Activated CD8-positive, alpha-beta memory T cell treated with anti-CD3 and anti-CD28 coated beads for 4 hours (primary cell): ENCODE results near the gene IL33.

Source experiments
- DNase-seq, 2 donors: peaks; one replicate each; pipeline ENCODE4 v3.0.0-alpha.2; 2020; ENCODE audit warnings: low read depth in 2 of 2

Gene IL33

GRCh38 chr9:6216951-6217350 is 1.3 kb downstream of the IL33 start:
- DNase-seq, result no peak

- DNase-seq, result no peak
These were observed 2.5 kb downstream of the IL33 start for GRCh38 chr9:6218099-6218502.

GRCh38 chr9:6219040-6219439 is 3.4 kb downstream of the IL33 start:
- no peak for DNase-seq

- DNase-seq, result no peak
These were observed 4.4 kb downstream of the IL33 start for GRCh38 chr9:6219981-6220380.

- no peak for DNase-seq
These were observed 9.0 kb downstream of the IL33 start for GRCh38 chr9:6224393-6225154.

- DNase-seq, result no peak
These were observed 11.1 kb downstream of the IL33 start for GRCh38 chr9:6226696-6227095.

- DNase-seq, result no peak
These were observed 13.6 kb downstream of the IL33 start for GRCh38 chr9:6229186-6229585.

- DNase-seq, result no peak
These were observed 14.0 kb downstream of the IL33 start for GRCh38 chr9:6229619-6230018.

- DNase-seq, result no peak
These were observed 14.6 kb downstream of the IL33 start for GRCh38 chr9:6230037-6230780.

GRCh38 chr9:6232336-6232945 is 16.8 kb downstream of the IL33 start:
- no peak for DNase-seq

GRCh38 chr9:6234014-6234413 is 18.4 kb downstream of the IL33 start:
- DNase-seq, result no peak

- no peak for DNase-seq
These were observed 21.7 kb downstream of the IL33 start for GRCh38 chr9:6237267-6237666.

GRCh38 chr9:6239048-6239461 is 23.4 kb downstream of the IL33 start:
- no peak for DNase-seq

GRCh38 chr9:6239694-6240093 is 24.1 kb downstream of the IL33 start:
- no peak for DNase-seq

- no peak for DNase-seq
These were observed 28.1 kb downstream of the IL33 start for GRCh38 chr9:6243746-6244145.

- DNase-seq, result no peak
These were observed 31.7 kb downstream of the IL33 start for GRCh38 chr9:6247266-6247665.

GRCh38 chr9:6268826-6269397 is 53.3 kb downstream of the IL33 start:
- no peak for DNase-seq

GRCh38 chr9:6270896-6271295 is 55.3 kb downstream of the IL33 start:
- DNase-seq, result no peak

- no peak for DNase-seq
These were observed 56.1 kb downstream of the IL33 start for GRCh38 chr9:6271508-6272228.

GRCh38 chr9:6272229-6272598 is 56.6 kb downstream of the IL33 start:
- DNase-seq, result no peak

GRCh38 chr9:6277417-6277816 is 61.8 kb downstream of the IL33 start:
- DNase-seq, result no peak

GRCh38 chr9:6301858-6302257 is 86.3 kb downstream of the IL33 start:
- no peak for DNase-seq
